ENCODE results near the gene BABAM1. TPM values are rescaled to one million over a fixed set of nuclear protein-coding genes. Genes with fewer than 3 reads are reported as not detected.

Gene BABAM1
- total and polyA plus RNA-seq, 9 of the 15 experiments (the other 6 are each of a cell fraction or from before 2014, with no cell fraction given): 14.7 to 160 (median 113) TPM

GRCh38 chr19:17220207-17220758 lies 47.0 kb upstream of the BABAM1 start (continued):
- TF ChIP-seq RBM34 (IDR thresholded peaks at IDR 0.05; ENCODE audit: borderline replicate concordance, insufficient read depth, low read length) (no peak), TFAM (CRISPR knock-in tag; conservative IDR thresholded peaks at IDR 0.05) (no peak), ZNF830 (CRISPR knock-in tag; IDR thresholded peaks at IDR 0.05) (no peak), ZNF76 (CRISPR knock-in tag; IDR thresholded peaks at IDR 0.05; ENCODE audit: borderline replicate concordance) (no peak), DLX4 (CRISPR knock-in tag; IDR thresholded peaks at IDR 0.05) (no peak), ARID1B (IDR thresholded peaks at IDR 0.05) (peak; percentile 57; the same call in 1 of the 2 replicates), PML (IDR thresholded peaks at IDR 0.05; ENCODE audit: low read length) (no peak), ZMIZ1 (IDR thresholded peaks at IDR 0.05; ENCODE audit: low read depth in 2 of 2, low read length in 2 of 2) (no peak), BMI1 (IDR thresholded peaks at IDR 0.05; ENCODE audit: low read length) (no peak), PURB (CRISPR knock-in tag; IDR thresholded peaks at IDR 0.05; ENCODE audit: low read depth) (no peak), GABPB1 (CRISPR knock-in tag; IDR thresholded peaks at IDR 0.05) (no peak), MBD2 (IDR thresholded peaks at IDR 0.05; ENCODE audit: borderline replicate concordance, low read depth) (0 out of 2 replicates have a peak, but pooled peaks have one; percentile 17), THAP12 (CRISPR knock-in tag; IDR thresholded peaks at IDR 0.05) (no peak), MTA1 (IDR thresholded peaks at IDR 0.05; ENCODE audit: borderline replicate concordance) (no peak), KAT7 (CRISPR knock-in tag; IDR thresholded peaks at IDR 0.05; ENCODE audit: borderline replicate concordance) (no peak), ELK3 (CRISPR knock-in tag; IDR thresholded peaks at IDR 0.05) (no peak), CBX3 (IDR thresholded peaks at IDR 0.05; ENCODE audit: borderline replicate concordance in 1 of 2, low read length in 2 of 2) (no peak; a peak in 1 of 3 replicates), ZNF274 (IDR thresholded peaks at IDR 0.05; ENCODE audit: borderline replicate concordance, low read depth, low read length) (no peak), NKRF (IDR thresholded peaks at IDR 0.05; ENCODE audit: borderline replicate concordance) (no peak), ZNF583 (CRISPR knock-in tag; IDR thresholded peaks at IDR 0.05) (no peak)

Measured in K562 (cell line).